ENCODE results near the gene GLCCI1.
A peak's percentile ranks its signal among the peaks of the same experiment; 100 is the strongest.

- no peak for TF ChIP-seq EP300 (conservative IDR thresholded peaks at IDR 0.05; ENCODE audit: poor library complexity, severe bottlenecking)
- TF ChIP-seq CTCF (IDR thresholded peaks at IDR 0.05; ENCODE audit: poor library complexity, severe bottlenecking) = peak; percentile 20
- no peak for TF ChIP-seq REST (IDR thresholded peaks at IDR 0.05; ENCODE audit: borderline replicate concordance)
- TF ChIP-seq SMC3 (conservative IDR thresholded peaks at IDR 0.05; ENCODE audit: poor library complexity) = no peak
- no peak for TF ChIP-seq EZH2 (IDR thresholded peaks at IDR 0.05; ENCODE audit: borderline replicate concordance, insufficient read depth, low read length, poor library complexity, severe bottlenecking)
- no peak for TF ChIP-seq RAD21 (conservative IDR thresholded peaks at IDR 0.05)
- no peak for TF ChIP-seq POLR2AphosphoS5 (IDR thresholded peaks at IDR 0.05)
Measured at GRCh38 chr7:7969306-7970236, 975 bp downstream of the GLCCI1 start.
